H54 (cell line): ENCODE results near the gene COPS2.

ENCODE experiments used
- DNase-seq: peaks from one replicate; pipeline ENCODE4 v3.0.0; 2011; ENCODE audit warnings: low spot score, mixed read lengths; ENCODE audit not compliant: insufficient read length
- FAIRE-seq: peaks from 3 replicates; lab custom pipeline; 2011; peaks lifted over from hg19 to GRCh38; lab: Jason Lieb, UNC
- POLR2A ChIP-seq: IDR thresholded peaks from 2 replicates; pipeline ENCODE4 v1.6.1; 2011; ENCODE audit warnings: low read depth, mild to moderate bottlenecking, low read length

Gene COPS2

GRCh38 chr15:49174902-49175301, 19.5 kb upstream of the COPS2 start:
- no peak for FAIRE-seq
- no peak for TF ChIP-seq POLR2A

DNA sequence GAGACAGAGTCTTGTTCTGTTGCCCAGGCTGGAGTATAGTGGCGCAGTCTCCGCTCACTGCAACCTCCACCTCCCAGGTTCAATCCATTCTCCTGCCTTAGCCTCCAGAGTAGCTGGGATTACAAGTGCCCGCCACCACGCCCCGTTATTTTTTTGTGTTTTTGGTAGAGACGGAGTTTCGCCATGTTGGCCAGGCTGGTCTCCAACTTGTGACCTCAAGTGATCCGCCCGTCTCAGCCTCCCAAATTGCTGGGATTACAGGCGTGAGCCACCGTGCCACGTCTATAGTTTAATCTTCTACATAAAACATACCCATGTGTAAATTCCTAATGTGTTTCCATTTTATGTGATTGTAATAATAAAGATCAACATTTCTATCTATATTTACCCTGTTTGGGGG, 16.4 kb upstream of the COPS2 start:
- FAIRE-seq (no peak), DNase-seq (no peak)
- no peak for TF ChIP-seq POLR2A

More at GRCh38 chr15:49174902-49175301, 19.5 kb upstream of the COPS2 start:
- DNase-seq = no peak

DNA sequence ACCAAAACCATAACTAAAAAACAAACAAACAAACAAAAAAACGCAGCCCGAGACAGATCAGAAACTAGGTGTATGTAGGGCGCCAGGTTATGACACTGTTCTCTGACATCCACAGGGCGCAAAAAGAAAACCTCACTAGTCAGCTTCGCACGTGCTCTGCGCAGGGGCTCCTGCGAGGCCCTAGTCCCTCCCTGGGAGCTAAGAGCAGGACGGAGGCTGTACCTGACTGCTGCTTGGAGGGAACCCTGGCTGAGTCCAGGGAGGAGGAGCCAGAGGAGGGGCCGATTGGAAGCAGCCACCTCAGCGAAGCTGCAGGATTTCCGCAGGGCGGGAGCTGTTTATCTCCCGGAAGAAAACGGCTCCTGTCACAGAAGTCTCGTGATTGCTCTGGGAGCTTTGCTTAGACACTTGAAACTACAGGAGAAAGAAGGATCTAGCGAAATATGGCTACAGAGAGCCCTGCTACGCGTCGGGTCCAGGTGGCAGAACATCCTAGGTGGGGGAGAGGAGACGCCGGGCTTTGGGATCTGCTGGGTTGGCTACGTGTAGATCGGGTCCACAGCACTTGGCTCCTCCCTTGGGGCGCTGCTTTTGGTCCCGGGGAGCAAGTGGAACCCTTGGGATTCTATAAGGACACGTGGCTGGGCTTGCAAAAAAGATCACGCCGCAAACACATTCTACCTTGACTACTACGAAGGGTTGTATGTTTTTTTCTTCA, 14.6 kb upstream of the COPS2 start, which contains the start of gene GALK2:
Gene GALK2 (plus strand): TSS at position 368 of the 718 bp plus-strand sequence. CDS start 76 bp downstream, at position 444.
- DNase-seq = peak; percentile 59
- peak; percentile 22; the same call in 1 of the 2 replicates for TF ChIP-seq POLR2A
- peak; percentile 64 for FAIRE-seq

DNA sequence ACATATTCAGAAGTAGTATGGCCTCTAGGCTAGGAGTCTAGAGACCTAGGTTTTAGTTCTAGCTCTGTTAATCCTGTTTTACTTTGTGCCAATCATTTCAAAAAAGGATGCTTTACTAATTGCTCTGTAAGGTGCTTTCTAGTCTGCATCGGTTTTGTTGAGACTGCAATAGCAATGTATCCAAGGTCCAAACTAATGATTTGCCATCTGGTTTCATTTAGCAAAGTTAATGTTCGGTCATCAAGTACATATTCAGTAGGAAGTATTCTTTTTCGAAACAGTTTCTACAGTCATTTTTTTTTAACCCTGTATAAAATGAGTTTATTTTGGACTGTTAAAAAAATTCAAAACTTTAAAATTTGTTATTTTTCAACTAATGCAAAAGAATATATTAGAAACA, 12.6 kb upstream of the COPS2 start:
- DNase-seq (no peak), FAIRE-seq (no peak)
- TF ChIP-seq POLR2A = no peak

DNA sequence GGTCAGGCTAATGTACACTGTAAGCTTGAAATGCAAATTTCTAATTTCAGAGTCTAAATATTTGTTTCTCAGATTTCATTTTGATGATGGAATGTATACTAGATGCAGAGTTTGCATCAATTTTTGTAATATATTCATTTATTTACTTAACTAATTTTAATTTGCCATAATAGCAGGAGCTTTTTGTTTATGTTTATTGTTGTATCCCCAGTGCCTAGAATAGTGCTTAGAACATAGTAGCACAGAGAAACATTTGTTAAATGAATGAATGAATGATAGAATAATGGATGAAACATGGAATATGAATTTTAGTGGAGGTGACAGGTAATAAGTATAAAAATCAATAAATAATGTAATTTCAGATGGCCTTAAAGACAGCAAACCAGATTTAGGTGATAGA, 9.5 kb upstream of the COPS2 start:
- no peak for DNase-seq
- no peak for TF ChIP-seq POLR2A
- FAIRE-seq = no peak

DNA sequence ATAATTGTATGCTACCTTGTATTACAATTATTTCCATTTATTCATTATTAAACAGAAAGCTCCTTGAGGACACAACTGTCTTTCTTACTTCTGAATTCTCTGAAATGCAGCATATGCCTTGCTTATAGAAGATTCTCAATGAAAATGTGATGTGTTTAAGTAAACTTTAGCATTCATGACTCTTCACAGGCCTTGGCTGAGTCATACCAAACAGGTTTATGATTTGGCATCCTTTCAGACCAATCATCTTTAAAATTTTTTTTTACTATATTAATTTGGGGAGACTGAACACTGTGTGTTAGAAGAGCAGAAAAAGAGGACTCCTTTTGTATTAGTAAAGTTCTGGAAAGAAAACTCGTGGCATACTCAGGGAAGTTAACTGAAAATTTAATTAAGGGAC, 8.3 kb upstream of the COPS2 start:
- FAIRE-seq (no peak), DNase-seq (no peak)

DNA sequence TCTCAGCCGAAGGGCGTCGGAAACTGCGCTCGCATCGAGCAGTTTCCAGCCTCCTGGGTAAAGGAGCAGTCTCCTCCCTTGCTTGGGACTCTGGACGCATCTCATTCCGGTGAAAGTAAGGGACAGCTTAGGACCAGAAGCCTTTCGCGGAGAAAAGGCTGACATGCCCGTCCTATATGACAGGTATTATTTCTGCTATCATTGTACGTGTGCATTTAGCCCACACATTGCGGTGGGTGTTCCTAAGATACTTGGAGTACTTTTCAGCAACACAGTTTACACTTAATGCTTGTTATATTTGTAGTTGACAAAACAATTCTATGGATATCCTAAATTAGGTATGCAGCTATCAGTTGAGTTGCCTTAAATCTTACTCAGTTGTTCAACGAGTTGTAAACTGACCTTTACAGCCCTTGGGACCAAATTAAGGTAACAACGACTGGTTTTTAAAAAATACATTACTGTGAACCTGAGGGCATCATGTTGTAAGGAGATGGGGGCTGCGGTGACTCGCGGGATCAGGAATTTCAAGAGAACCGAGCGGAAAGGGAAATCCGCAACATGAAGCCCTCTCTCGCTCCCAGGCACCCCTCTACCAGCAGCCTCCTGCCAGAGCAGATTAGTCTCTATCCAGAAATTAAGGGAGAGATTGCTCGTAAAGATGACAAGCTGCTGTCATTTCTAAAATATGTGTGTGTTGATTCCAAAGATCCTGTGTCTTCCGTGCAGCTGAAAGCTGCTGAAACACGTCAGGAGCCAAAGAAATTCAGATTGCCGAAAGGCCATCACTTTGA, 632 bp upstream of the COPS2 start:
- no peak for FAIRE-seq
- no peak for DNase-seq
- TF ChIP-seq POLR2A = no peak; the same call in 1 of the 2 replicates

More for the DNA sequence above, 8.3 kb upstream of the COPS2 start:
- TF ChIP-seq POLR2A = no peak

GRCh38 chr15:49154799-49155109, 645 bp downstream of the COPS2 start:
- no peak for FAIRE-seq
- no peak for DNase-seq
- TF ChIP-seq POLR2A = no peak

- DNase-seq = no peak
- FAIRE-seq = no peak
- no peak for TF ChIP-seq POLR2A
Measured at GRCh38 chr15:49154359-49154758, 1.0 kb downstream of the COPS2 start.

- no peak for TF ChIP-seq POLR2A
- no peak for DNase-seq
- no peak for FAIRE-seq
Measured at GRCh38 chr15:49152552-49153312, 2.7 kb downstream of the COPS2 start.

DNA sequence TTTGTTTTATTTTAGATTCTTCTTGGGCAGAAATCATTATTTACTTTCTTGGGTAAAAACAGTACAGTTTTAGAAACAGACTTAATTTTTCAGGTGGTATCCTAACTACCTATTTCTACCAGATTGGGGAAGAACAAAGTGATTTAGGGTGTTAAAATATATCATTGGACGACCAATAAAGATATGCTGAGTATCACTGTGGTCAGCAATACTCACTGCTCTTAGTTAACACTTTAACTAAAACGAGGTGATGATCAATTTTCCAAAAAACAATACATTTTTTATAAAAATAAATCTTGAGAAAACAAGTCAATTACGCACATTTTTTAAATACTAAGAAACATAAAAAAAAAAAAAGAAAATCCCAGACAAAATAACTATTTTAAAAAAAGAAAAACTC, 3.6 kb downstream of the COPS2 start:
- FAIRE-seq = no peak
- no peak for DNase-seq
- no peak for TF ChIP-seq POLR2A

GRCh38 chr15:49148727-49149126, 6.7 kb downstream of the COPS2 start:
- DNase-seq (no peak), FAIRE-seq (no peak)
- TF ChIP-seq POLR2A = no peak

- no peak for TF ChIP-seq POLR2A
- DNase-seq (no peak), FAIRE-seq (no peak)
Measured at GRCh38 chr15:49148298-49148697, 7.1 kb downstream of the COPS2 start.

- no peak for TF ChIP-seq POLR2A
- FAIRE-seq (no peak), DNase-seq (no peak)
Measured at GRCh38 chr15:49145651-49146609, 9.5 kb downstream of the COPS2 start.
